ENCODE measurements around the gene ST6GALNAC1. TPM values are rescaled to one million over a fixed set of nuclear protein-coding genes. Genes with fewer than 3 reads are reported as not detected.

ST6GALNAC1 gene
- total RNA-seq, 2 donors from 2014 or later = 1.2 to 1.3 TPM

DNA sequence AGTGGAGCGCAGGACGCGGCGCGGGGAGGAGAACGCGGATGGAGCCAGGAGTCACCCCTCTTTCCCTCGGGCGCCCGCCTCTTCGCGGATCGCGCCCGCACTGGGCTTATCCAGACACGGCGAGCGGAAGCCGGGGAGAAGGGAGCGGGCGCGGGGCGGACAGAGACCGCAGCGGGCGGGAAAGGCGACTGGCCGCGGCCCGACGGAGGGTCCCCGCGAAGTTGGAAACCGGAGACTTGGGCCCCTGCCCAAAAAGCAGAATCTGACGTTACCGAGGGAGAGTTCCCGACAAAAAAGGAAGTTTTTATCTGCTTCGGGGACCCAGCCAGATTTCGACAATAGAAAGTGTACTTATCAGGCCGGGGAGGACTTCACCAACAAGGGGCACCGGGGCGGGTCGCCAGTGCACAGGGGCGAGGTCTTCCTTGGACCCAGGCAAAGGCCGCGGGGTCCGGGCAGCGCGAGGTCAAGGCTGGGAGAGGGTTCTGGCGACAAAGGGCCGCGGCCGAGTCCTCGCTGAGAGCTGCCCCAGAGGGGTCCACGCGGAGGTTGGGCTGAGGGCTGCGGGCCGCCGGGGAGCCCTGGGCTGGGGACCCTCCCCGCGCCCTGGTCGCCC, 58.4 kb downstream of the ST6GALNAC1 start:
- peaks cover 12 to 16% of the 10 kb centered on the region in 2 donors for H3K4me1 ChIP-seq (ENCODE audit: control insufficient read depth in 1 of 2, low read depth in 2 of 2)
- H3K27me3 ChIP-seq (replicated peaks; ENCODE audit: insufficient read depth) = no peaks in the 10 kb centered on the region
- H3K4me3 ChIP-seq = peak overlapping the region; percentile 78
- no peaks in the 10 kb centered on the region for H3K36me3 ChIP-seq
- no peaks in the 10 kb centered on the region for H3K9me3 ChIP-seq
- no peak overlapping the region for H3K27ac ChIP-seq
- DNase-seq (ENCODE audit: low spot score) (no peak), ATAC-seq (ENCODE audit: insufficient number of reproducible peaks, low FRiP score, low read depth) (no peak)
- TF ChIP-seq, protein P1, sequence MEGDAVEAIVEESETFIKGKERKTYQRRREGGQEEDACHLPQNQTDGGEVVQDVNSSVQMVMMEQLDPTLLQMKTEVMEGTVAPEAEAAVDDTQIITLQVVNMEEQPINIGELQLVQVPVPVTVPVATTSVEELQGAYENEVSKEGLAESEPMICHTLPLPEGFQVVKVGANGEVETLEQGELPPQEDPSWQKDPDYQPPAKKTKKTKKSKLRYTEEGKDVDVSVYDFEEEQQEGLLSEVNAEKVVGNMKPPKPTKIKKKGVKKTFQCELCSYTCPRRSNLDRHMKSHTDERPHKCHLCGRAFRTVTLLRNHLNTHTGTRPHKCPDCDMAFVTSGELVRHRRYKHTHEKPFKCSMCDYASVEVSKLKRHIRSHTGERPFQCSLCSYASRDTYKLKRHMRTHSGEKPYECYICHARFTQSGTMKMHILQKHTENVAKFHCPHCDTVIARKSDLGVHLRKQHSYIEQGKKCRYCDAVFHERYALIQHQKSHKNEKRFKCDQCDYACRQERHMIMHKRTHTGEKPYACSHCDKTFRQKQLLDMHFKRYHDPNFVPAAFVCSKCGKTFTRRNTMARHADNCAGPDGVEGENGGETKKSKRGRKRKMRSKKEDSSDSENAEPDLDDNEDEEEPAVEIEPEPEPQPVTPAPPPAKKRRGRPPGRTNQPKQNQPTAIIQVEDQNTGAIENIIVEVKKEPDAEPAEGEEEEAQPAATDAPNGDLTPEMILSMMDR (IDR thresholded peaks at IDR 0.05) = no peak

DNA sequence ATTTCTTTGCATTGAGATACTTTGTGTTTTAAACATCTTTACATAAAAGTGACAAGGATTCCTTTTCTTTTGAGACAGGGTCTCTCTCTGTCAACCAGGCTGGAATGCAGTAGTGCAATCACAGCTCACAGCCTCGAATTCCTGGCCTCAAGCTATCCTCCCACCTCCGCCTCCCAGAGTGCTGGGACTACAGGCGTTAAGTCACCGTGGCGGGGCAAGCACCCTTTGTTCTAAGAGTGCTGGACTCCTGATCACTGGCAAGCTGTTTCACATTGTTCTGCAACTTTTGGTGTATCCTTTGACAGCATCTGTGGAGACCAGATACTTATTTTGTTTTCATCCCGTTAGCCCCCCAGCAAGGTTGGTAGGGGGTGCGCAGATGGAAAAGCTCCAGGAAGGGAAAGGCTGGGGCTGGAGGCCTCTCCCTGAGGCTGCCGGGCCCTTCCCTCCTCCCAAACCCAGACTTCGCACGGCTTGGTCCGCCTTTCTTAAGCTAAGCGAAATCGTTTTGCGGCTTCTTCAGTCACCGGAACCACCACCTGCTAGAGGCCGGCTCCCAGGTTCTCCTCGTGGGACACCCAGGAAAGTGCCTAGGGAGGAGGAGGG, 59.0 kb downstream of the ST6GALNAC1 start:
- no peaks in the 10 kb centered on the region for H3K27me3 ChIP-seq (replicated peaks; ENCODE audit: insufficient read depth)
- H3K4me1 ChIP-seq (ENCODE audit: control insufficient read depth in 1 of 2, low read depth in 2 of 2) = peaks cover 12 to 16% of the 10 kb centered on the region in 2 donors
- no peak for DNase-seq (ENCODE audit: low spot score)
- TF ChIP-seq, protein P1 (IDR thresholded peaks at IDR 0.05) = no peak
- H3K4me3 ChIP-seq = peak overlapping the region; percentile 78
- no peaks in the 10 kb centered on the region for H3K36me3 ChIP-seq
- H3K27ac ChIP-seq = no peak overlapping the region
- H3K9me3 ChIP-seq = no peaks in the 10 kb centered on the region
- no peak for ATAC-seq (ENCODE audit: insufficient number of reproducible peaks, low FRiP score, low read depth)

DNA sequence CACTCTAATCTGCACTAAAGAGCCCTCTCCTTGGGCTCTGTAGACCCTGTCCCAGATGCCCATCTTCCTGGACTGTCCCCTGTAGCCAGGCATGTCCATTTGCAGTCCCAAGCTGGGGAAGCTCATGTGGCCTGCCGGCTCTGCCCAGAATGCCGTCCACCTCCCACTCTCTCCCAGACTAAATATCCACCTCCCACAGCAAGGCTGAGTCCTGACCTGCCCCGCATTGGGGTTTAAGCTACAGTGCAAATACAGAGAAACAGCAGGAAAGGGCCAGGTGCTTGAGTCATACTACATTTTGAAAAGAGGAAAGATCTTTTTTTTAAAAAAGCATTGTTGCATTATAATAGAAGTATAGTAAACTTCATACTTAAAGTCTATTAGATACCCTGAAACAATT, 60.9 kb downstream of the ST6GALNAC1 start:
- no peak for ATAC-seq (ENCODE audit: insufficient number of reproducible peaks, low FRiP score, low read depth)
- Histone ChIP-seq H3K9me3 (no peaks in the 10 kb centered on the region), H3K36me3 (no peaks in the 10 kb centered on the region), H3K4me1 (ENCODE audit: control insufficient read depth in 1 of 2, low read depth in 2 of 2) (peaks cover 12 to 16% of the 10 kb centered on the region in 2 donors), H3K27ac (no peak overlapping the region), H3K4me3 (no peak overlapping the region), H3K27me3 (replicated peaks; ENCODE audit: insufficient read depth) (no peaks in the 10 kb centered on the region)
- DNase-seq (ENCODE audit: low spot score) = no peak
- TF ChIP-seq, protein P1 (IDR thresholded peaks at IDR 0.05) = no peak

- no peak for DNase-seq (ENCODE audit: low spot score)
- Histone ChIP-seq H3K4me1 (ENCODE audit: control insufficient read depth in 1 of 2, low read depth in 2 of 2) (peaks cover 12 to 16% of the 10 kb centered on the region in 2 donors), H3K36me3 (no peaks in the 10 kb centered on the region), H3K9me3 (no peaks in the 10 kb centered on the region), H3K27ac (no peak overlapping the region), H3K4me3 (no peak overlapping the region), H3K27me3 (replicated peaks; ENCODE audit: insufficient read depth) (no peaks in the 10 kb centered on the region)
- TF ChIP-seq, protein P1 (IDR thresholded peaks at IDR 0.05) = no peak
- no peak for ATAC-seq (ENCODE audit: insufficient number of reproducible peaks, low FRiP score, low read depth)
Measured at GRCh38 chr17:76581515-76581914, 62.0 kb downstream of the ST6GALNAC1 start.

- H3K36me3 ChIP-seq = no peaks in the 10 kb centered on the region
- no peaks in the 10 kb centered on the region for H3K27me3 ChIP-seq (replicated peaks; ENCODE audit: insufficient read depth)
- H3K4me1 ChIP-seq (ENCODE audit: control insufficient read depth in 1 of 2, low read depth in 2 of 2) = no peaks in the 10 kb centered on the region
- no peak overlapping the region for H3K27ac ChIP-seq
- TF ChIP-seq, protein P1 (IDR thresholded peaks at IDR 0.05) = no peak
- no peak for DNase-seq (ENCODE audit: low spot score)
- ATAC-seq (ENCODE audit: insufficient number of reproducible peaks, low FRiP score, low read depth) = no peak
- no peak overlapping the region for H3K4me3 ChIP-seq
- H3K9me3 ChIP-seq = no peaks in the 10 kb centered on the region
Measured at GRCh38 chr17:76579281-76579680, 64.3 kb downstream of the ST6GALNAC1 start.

All from thoracic aorta (tissue), 2 donors.